GM21447 (cell line): ENCODE measurements around the gene ZNF605.
"Not testable (repeated sequence)": the region's sequence is repeated elsewhere in the genome, so short reads cannot be mapped to it uniquely, and the experiment has no call there.

Experiments
- ATAC-seq: cut with Tn5 transposase; IDR thresholded peaks from one replicate; pipeline ENCODE4 v1.9.1; 2021; ENCODE audit not compliant: unreplicated experiment

Gene ZNF605

DNA sequence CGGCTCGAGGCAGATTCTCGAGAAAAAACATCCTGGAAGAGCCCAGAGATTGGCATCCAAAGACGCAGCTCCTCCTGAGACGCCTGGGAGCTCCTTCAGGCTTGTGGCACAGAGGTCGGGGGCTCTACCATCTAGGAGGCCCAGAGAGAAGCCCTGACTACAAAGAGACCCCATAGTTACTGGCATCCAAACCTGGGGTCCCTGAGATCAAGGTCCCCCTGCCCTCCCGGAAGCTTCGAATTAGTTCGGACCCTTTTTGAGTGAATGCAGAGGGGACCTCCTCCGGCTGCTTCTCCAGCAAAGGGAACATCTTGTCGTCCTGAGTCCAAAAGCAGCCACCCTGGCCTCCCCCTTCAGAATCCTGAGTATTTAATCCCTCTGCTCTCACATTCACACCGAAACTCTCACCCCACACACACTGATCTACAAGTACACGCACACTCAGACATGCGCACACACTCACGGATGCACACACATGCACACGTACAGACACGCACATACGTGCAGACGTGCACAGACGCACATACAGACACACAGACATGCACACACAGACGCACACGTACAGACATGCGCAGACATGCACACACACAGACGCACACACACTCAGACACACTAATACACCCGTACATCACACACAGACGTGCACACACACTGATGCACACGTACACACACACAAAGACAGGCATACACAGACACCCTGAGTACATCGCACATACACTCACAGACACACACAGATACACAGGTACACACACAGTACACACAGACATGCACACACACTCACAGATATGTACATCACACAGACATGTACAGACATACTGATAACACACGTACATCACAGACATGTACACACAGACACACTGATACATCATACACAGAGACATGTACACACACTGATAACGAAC, 5.9 kb downstream of the ZNF605 start:
- no peak for ATAC-seq

DNA sequence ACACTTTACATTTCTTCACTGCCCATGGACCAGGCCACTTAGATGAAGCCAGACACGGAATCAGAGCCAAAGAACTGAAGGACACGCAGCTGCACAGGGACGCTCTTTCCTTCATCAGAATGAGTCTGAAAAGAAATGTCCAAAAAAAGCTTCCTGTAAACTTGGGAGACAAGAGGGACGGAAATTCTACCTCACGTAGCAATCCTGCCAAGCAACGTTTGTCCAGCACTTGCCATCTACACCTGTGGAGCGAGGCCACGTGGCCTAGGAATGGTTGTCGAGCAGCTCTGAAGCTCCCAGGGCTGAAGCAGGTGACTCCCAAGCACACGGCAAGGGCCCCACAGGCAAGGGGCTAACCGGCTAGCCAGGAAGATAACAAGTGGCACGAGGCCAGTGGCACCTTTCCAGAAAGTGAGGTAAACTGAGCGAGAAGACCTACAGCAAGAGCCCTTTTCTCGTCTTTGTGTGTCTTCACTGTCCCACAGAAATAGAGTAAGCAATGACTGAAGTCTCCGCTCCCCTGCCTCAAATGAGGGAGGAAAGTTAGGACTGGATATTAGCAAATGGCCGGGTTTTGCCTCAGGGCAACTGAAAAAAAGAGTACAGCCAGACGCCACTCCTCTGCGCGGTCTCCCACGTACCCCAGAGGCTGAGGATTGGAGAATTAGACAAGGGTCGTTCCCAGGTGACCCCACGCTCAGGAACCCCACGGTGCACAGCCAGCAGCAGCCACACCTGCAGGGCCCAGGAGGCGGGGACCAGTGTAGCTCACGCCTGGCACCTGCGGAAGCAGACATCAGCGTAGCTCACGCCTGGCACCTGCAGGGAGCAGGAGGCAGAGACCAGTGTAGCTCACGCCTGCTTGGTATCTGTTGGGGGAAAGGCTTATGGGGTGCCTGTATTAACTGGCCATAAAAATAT, 7.7 kb downstream of the ZNF605 start:
- ATAC-seq, result no peak

DNA sequence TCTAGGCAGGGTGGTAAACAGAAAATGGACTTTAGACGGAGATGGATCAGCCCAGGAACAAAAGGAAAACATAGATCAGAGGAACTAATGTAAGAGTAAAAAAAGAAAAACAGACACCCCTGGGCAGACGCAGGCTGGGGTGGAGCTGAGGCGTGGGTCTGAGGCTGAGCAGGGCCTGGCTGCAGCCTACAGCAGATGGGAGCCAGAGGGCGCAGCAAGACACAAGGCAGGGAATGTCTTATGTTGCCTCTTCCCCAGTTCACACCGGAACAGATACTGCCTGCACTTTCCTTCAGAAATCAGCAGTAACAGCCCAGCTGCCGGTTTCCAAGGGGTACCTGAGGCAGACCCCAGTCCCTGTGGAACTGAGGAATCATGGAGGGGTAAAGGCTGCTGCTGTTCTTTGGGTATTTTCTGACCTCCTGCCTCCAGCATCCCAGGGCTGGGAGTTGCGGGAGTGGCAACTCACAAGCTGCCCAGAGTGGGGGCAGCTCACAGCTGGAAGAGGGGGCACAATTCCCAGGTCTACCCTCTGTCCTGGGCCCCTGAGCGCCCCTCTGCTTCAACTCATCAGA, 9.8 kb downstream of the ZNF605 start:
- no peak for ATAC-seq

DNA sequence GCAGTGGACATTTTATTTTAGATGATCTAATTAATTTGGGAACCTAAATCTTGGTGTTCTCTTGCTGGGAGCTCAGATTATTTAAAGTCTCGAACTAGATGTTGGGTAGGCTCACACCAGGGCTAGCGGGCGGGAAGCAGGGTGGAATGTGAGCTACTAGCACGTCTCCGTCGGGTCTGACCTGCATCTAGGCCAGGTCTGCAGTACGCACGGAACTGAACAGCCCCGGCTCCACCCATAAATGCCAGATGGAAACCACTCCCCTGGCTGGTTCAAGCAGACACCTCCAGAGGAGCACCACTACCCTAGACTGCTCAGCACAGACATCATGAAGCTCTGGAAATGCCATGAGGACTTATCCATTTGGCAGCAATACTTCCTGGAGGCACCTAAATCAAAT, 10.3 kb downstream of the ZNF605 start:
- ATAC-seq, result no peak

DNA sequence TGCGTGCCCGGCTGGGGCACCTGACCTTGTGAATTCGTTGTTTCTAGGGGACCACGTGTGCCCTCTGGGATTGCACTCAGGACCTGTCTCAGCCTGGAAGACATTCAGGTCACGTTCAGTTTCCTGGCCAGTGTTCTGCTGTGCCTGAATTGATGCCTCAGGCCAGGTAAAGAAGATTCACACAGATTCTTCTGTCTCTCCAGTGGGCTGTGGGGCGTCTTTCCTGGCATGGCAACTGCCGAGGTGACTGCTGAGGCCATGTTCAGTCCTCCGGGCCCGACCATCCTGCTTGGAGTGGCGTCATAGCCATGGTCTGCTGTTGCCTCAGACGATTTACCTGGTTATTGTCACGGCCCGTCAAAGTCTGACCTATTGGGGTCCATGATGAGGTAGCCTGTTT, 13.5 kb downstream of the ZNF605 start:
- ATAC-seq, result no peak

DNA sequence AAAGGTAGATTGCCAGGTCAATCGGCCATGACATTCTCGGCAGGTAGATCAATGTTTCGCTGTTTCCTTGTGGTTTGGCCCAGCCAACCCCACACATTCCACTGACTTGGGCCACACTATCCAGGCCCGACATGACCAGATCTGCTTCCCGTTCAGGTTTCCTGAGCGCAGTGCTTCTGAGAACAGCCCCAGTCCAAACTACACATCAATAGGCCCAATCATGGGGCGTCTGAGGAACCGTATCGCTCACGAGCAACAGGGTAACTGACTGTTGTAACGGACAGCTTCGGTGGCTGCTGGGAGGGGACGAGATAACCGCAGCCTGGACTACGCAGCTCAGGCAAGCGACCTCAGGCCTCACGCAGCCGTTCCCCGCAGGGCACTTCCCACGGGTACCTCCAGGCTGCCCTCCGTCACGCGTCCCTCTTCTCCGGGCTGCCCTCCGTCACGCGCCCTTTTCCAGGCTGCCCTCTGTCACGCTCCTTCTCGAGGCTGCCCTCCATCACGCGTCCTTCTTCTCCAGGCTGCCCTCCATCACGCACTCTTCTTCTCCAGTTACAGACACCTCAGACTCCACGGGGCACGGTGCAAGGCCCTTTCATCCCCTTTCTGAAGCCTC, 14.7 kb downstream of the ZNF605 start:
- no peak for ATAC-seq

DNA sequence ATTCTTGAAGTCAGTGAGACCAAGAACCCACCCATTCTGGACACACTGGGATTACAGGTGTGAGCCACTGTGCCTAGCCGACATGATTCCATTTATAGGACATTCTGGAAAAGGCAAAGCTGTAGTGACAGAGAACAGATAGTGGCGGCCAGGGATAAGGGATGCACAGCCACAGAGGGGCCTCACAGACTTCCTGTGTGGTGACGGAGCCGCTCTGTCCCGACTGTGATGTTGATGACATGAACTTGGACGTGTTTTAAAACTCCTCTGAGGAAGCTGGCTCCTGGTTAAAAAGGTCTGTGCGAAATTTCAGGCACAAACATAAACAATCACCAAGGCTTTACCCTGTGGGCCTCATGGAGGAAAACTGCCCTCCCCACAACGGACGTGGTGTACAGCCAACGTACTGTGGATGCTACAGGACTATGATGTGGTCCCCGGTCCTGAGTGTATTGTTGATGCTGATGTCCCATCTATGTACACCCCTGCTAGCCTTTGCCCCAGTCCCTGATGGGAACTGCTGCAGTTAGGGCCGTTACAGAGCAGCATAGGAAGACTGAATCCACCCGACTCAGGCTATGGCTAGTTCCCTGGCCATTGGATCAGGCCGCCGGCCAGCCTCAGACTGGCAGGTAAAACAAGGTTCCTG, 15.9 kb downstream of the ZNF605 start:
- no peak for ATAC-seq

DNA sequence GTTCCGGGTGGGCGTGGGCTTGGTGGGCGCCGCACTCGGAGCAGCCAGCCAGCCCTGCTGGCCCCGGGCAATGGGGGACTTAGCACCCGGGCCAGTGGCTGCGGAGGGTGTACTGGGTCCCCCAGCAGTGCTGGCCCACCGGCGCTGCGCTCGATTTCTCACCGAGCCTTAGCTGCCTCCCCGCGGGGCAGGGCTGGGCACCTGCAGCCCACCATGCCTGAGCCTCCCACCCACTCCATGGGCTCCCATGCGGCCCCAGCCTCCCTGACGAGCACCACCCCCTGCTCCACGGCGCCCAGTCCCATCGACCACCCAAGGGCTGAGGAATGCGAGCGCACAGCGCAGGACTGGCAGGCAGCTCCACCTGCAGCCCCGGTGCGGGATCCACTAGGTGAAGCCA, 17.3 kb downstream of the ZNF605 start:
- not testable (repeated sequence) for ATAC-seq

DNA sequence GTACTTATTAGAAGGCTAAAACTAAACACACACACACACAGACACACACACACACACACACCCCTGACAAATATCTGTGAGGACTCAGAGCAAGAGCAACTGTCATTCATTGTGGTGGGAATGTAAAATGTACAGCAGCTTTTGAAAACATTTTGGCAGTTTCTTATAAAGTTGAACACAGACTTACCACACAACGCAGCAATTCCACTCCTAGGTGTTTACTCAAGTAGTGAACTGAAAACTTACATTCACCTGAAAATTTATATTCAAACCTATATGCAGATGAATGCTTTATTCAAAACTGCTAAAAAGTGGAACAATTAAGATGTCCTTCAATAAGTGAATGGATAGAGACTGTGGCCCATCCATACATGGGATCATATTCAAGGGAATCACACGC, 18.6 kb downstream of the ZNF605 start:
- ATAC-seq, result no peak

DNA sequence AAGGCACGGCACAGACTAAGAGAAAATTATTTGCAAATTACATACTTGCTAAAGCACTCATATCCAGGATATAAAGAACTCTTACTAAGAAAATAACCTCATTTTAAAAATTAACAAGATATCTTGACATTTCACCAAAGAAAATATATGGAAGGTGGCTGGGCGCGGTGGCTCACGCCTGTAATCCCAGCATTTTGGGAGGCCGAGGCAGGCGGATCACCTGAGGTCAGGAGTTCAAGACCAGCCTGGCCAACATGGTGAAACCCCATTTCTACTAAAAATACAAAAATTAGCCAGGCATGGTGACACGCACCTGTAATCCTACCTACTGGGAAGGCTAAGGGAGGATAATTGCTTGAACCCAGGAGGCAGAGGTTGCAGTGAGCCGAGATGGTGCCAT, 19.2 kb downstream of the ZNF605 start:
- not testable (repeated sequence) for ATAC-seq

DNA sequence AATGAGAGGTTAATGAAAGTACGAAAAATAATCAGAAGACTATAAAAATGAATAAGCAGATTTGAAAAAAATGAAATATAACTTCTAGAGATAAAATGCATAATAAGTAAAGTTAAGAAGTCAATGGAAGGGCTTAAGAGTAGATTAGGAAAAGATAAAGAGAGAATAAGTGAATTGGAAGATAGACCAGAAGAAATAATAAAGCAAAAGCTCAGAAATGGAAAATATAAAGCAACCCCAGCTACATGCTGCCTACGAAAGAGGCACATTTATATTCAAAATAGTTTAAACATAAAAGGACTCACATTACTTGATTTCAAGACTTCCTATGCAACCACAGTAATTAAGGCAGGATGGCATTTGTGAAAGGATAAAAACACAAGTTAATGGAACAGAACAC, 19.9 kb downstream of the ZNF605 start:
- no peak for ATAC-seq

DNA sequence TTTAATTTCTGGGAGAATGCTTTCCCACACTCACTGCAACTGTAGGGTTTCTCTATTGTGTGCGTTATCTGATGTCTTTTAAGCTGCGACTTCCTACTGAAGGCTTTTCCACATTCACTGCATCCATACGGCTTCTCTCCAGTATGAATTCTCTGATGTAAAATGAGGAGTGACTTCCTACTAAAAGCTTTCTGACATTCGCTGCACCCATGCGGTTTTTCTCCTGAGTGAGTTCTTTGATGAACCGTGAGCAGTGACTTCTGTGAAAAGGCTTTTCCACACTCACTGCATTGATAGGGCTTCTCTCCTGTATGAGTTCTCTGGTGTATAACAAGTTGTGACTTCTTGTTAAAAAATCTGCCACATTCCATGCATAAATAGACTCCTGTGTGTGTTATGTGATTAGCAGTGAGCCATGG, 29.7 kb downstream of the ZNF605 start:
- no peak for ATAC-seq

DNA sequence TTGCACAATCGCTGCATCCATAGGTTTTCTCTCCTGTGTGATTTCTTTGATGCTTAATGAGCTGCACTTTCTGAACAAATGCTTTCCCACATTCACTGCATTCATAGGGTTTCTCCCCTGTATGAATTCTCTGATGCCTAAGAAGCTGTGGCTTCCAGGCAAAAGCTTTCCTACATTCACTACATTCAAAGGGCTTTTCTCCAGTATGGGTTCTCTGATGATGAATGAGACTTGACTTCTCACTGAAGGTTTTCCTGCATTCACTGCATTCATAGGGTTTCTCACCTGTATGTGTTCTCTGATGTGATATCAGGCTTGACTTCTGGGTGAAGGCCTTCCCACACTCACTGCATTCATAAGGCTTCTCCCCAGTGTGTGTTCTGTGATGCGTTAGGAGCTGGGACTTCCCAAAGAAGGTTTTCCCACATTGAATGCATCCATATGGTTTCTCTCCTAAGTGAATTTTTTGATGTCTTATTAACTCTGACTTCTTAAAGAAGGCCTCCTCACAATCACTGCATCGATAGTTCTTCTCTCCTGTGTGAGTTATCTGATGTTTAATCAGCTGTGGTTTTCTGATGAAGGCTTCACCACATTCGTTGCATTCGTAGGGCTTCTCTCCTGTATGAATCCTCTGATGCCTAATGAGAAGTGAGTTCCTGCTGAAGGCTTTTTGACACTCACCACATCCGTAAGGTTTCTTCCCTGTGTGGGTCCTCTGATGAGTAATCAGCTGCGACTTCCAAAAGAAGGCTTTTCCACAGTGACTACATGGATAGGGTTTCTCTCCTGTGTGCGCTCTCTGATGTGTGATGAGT, 30.3 kb downstream of the ZNF605 start:
- no peak for ATAC-seq

DNA sequence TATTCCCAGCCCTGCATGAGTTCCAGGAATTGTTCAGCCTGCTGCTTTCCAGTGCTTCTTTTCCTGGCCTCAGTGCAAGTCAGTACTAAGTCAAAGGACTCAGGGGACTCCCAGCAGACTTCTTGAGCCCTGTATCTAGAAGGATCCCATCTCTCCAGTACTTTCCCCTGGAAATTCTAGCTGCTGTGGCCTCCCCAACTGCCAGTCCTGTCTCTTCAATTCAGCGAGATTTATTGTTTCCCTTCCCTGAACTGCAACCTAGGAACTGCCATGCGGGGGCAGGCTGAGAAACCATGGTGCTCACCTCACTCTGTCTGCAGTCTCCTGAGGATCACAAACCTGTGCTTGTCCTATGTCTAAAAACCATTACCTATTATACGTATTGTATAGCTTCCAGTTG, 31.8 kb downstream of the ZNF605 start:
- no peak for ATAC-seq

DNA sequence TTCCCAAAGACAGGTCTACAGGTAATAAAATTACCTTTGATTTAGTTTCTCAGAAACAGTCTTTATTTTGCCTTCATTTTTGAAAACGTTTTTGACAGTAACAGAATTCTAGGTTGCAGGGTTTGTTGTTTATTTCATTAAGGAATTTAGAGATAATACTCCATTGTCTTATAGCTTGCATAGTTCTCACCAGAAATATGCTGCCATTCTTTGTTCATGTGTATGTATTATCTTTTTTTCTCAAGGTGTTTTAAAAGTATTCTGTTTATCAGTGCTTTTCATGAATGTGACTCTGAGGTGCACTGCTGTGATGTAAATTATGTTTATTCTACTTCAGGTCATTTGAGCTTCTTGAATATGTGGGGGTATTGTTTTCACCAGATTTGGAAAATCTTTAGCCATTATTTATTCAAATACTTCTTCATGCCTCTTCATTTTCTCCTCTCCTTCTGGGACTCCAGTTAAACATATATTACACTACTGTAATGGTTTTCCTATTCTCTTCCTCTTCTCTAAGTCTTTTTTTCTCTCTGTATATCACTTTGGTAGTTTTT, 32.7 kb downstream of the ZNF605 start:
- ATAC-seq, result no peak

DNA sequence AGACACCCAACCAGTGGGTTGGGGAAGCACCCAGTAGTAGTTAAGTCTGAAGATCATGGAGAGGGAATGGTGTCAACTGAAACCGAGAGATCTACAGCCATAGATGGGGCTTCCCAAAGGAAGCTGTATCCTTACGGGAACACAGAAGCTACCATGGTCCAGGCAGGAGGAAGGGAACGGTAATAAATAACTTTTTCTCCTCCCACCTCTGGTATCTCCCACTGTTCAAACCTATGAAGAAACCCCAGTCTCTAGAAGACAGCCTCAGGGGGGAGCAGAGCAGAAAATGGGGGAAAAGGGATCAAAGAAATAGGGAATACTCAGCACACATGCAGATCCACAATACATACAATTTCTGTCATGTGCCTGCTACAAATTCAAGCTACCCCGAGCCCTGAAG, 33.4 kb downstream of the ZNF605 start:
- no peak for ATAC-seq

DNA sequence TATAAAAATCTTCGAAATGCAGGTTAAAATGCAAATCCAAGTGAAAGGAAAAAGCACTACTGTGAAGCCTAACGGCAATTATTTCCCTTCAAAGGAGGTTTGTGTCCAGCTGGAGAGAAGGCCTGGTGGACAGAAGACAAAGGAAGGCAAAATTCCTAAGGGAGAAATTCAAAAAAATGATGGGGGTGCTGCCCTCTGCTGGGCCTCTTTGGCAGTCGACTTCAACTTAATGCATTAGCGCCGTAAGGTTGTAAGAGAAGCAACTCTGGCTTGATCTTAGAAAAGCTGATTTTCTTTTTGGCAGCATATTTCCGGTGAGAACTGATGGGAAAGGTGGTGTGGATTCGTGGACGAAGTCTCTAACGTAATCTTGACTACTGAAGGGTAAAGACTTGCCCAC, 34.4 kb downstream of the ZNF605 start:
- no peak for ATAC-seq

DNA sequence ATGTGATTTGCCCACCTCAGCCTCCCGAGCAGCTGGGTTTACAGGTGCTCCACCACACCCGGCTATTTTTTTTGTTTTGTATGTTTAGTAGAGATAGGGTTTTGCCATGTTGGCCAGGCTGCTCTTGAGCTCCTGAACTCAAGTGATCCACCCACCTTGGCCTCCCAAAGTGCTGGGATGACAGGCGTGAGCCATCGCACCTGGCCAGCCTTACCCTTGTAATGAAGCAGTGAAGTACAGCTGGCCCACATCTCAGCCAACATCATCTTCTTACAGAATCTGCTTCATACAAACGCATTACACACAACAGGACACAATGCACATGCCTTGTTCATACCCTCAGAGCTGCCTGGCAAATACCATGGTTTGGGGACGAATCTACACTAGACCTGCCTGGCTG, 37.4 kb downstream of the ZNF605 start:
- no peak for ATAC-seq

DNA sequence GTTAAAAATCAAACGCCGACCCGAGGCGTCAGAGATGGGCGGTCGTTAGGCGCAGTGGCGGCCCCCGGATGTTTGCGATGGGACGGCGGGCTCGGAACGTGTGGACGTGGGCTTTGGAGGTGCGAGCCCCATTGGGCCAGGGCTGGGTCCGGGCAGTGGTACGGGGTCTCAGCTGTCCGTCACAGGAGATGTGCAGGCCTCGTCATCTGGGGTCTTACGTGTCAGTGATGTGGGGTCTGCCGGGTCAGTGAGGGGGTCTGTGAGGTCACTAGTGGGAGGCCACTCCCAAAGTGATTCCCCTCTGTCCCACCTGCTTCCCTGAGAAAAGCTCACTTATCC, 47.1 kb downstream of the ZNF605 start:
- ATAC-seq, result no peak
